Airway epithelial cell (primary cell): ENCODE results near the gene ZBTB14. TPM values are rescaled to one million over a fixed set of nuclear protein-coding genes. Genes with fewer than 3 reads are reported as not detected.

ENCODE experiments used
- total RNA-seq: library from RNA; depleted of rRNA; stranded (reverse); fragments of >200 nt; gene quantifications from 2 replicates; pipeline ENCODE4 v1.2.3, GENCODE V29; 2015

ZBTB14 gene, protein sequence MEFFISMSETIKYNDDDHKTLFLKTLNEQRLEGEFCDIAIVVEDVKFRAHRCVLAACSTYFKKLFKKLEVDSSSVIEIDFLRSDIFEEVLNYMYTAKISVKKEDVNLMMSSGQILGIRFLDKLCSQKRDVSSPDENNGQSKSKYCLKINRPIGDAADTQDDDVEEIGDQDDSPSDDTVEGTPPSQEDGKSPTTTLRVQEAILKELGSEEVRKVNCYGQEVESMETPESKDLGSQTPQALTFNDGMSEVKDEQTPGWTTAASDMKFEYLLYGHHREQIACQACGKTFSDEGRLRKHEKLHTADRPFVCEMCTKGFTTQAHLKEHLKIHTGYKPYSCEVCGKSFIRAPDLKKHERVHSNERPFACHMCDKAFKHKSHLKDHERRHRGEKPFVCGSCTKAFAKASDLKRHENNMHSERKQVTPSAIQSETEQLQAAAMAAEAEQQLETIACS
- 5.8 and 6.3 TPM in 2 replicates for total RNA-seq

DNA sequence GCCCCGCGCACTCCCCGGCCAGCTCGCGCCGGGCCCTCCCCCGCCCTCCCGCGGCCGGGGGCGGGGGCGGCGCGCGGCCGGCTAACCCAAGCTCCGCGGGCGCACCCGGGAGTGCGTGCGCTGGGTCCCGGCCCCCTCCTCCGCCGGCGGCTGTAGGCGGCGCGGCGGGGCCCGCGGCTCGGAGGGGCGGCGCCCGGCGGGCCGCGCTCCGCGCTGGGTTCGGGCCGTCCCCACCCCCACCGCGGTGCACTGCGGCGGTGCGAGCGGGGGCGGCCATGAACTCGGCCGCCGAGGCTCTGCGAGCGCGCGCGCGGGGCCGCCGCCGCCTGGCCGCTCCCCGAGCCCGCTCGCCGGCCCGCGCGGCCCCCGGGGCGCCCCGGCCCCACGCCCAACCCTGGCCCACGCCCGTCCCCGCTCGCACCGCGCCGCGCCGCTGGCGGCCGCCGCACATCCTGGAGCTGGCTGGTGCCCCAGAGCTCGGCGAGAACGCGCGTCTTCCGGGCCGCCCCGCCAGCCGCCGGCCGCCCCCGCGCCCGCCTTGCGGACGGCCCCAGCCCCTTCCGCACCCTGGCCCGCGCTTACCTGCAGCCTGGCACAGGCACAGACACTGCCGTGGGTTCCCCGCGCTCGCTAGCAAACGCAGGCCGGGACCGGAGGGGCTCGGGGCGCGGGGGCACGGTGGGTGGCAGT is at the start of gene ZBTB14:
Gene ZBTB14, minus strand, starts transcription at position 496 of the 690 bp plus-strand sequence. CDS start 2,480 bp downstream, outside the sequence.

Other genes with a start within 250 kb of the ZBTB14 start
- not detected in 2 replicates for gene AKAIN1, start 98.5 kb downstream of the ZBTB14 start, total RNA-seq
- 1.6 and 5.8 TPM in 2 replicates for gene EPB41L3, start 248.3 kb upstream of the ZBTB14 start, total RNA-seq